LNCAP (cell line): Measurements from ENCODE around the gene EEF1A2.

ENCODE experiments used
- CTCF ChIP-seq: fragments of 450-650 bp; IDR thresholded peaks from 2 replicates; pipeline ENCODE4 v1.5.1; 2017; ENCODE audit warnings: mild to moderate bottlenecking

The EEF1A2 gene

GRCh38 chr20:63544241-63544957 is 45.5 kb upstream of the EEF1A2 start:
- TF ChIP-seq CTCF = no peak

GRCh38 chr20:63543733-63544132 is 44.9 kb upstream of the EEF1A2 start:
- TF ChIP-seq CTCF = no peak

- no peak for TF ChIP-seq CTCF
These were observed 44.2 kb upstream of the EEF1A2 start for GRCh38 chr20:63543131-63543530.

GRCh38 chr20:63542696-63543095 is 43.8 kb upstream of the EEF1A2 start:
- TF ChIP-seq CTCF = no peak

- no peak for TF ChIP-seq CTCF
These were observed 43.2 kb upstream of the EEF1A2 start for GRCh38 chr20:63542031-63542559.

- no peak for TF ChIP-seq CTCF
These were observed 42.5 kb upstream of the EEF1A2 start for GRCh38 chr20:63541371-63541770.

GRCh38 chr20:63540417-63541186 is 41.7 kb upstream of the EEF1A2 start:
- TF ChIP-seq CTCF = no peak
